Fibroblast of pulmonary artery (primary cell): ENCODE results near the gene MYO10.
A peak's percentile ranks its signal among the peaks of the same experiment; 100 is the strongest.

Experiments
- DNase-seq: peaks from one replicate; pipeline ENCODE4 v3.0.0-alpha.2; 2010; ENCODE audit warnings: low read depth
- H3K4me3 ChIP-seq: replicated peaks from 2 replicates; pipeline ENCODE4 v1.5.1; 2011; ENCODE audit warnings: low read depth, mild to moderate bottlenecking, control low read depth, low read length, moderate library complexity
- CTCF ChIP-seq: IDR thresholded peaks from 2 replicates; pipeline ENCODE4 v1.5.1; 2011; ENCODE audit warnings: mild to moderate bottlenecking, control low read depth, low read length, inconsistent platforms; ENCODE audit errors: missing control alignments

MYO10 gene

GRCh38 chr5:16626696-16627264 lies 309.3 kb downstream of the MYO10 start:
- no peak overlapping the region for H3K4me3 ChIP-seq
- no peak for TF ChIP-seq CTCF
- peak; percentile 9 for DNase-seq

- TF ChIP-seq CTCF = no peak
- no peak for DNase-seq
- H3K4me3 ChIP-seq = no peak overlapping the region
Measured at GRCh38 chr5:16625096-16625495, 311.0 kb downstream of the MYO10 start.

GRCh38 chr5:16619136-16619535 lies 317.0 kb downstream of the MYO10 start:
- TF ChIP-seq CTCF = no peak
- H3K4me3 ChIP-seq = no peak overlapping the region

GRCh38 chr5:16618138-16618897 lies 317.8 kb downstream of the MYO10 start:
- no peak for TF ChIP-seq CTCF
- no peak overlapping the region for H3K4me3 ChIP-seq
- no peak for DNase-seq

More at GRCh38 chr5:16619136-16619535, 317.0 kb downstream of the MYO10 start:
- DNase-seq = no peak

GRCh38 chr5:16617274-16617968 lies 318.7 kb downstream of the MYO10 start:
- H3K4me3 ChIP-seq = peak overlapping the region; percentile 39
- no peak for TF ChIP-seq CTCF
- DNase-seq = no peak

- DNase-seq = no peak
- TF ChIP-seq CTCF = no peak
- peak within 1 kb of the TSS; percentile 39 for H3K4me3 ChIP-seq
Measured at GRCh38 chr5:16616536-16617273, 319.4 kb downstream of the MYO10 start, which contains the start of gene RETREG1. Gene RETREG1, minus strand, starts transcription at chr5:16616997. Its CDS starts 26 bp downstream, at chr5:16616971.
